ENCODE measurements around the gene OR1D5. TPM values are rescaled to one million over a fixed set of nuclear protein-coding genes. Genes with fewer than 3 reads are reported as not detected.

Gene OR1D5
- total RNA-seq, 3 donors from 2014 or later (not counting 1 experiment from before 2014, with no cell fraction given): not detected

DNA sequence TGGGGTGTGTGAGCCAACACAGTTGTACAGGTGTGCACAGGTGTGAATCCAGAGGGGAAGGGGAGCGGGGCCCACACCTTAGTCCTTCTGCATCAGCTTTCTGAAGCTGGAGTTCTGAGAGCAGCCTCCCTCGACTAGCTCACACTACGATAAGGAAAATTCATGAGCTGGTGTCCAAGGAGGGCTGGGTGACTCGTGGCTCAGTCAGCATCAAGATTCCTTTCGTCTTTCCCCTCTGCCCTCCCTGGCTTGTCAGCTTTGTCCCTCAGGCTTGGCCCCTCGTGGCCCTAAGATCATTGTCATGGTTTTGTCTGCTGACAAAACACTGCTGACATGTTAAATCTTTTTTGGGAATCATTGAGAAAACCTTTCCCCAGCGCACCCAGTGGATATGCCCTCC lies 47.5 kb downstream of the OR1D5 start:
- H3K4me1 ChIP-seq (ENCODE audit: control insufficient read depth, insufficient read depth, low read length): no peaks in the 10 kb centered on the region
- H3K9me3 Mint-ChIP-seq: no peaks in the 10 kb centered on the region

DNA sequence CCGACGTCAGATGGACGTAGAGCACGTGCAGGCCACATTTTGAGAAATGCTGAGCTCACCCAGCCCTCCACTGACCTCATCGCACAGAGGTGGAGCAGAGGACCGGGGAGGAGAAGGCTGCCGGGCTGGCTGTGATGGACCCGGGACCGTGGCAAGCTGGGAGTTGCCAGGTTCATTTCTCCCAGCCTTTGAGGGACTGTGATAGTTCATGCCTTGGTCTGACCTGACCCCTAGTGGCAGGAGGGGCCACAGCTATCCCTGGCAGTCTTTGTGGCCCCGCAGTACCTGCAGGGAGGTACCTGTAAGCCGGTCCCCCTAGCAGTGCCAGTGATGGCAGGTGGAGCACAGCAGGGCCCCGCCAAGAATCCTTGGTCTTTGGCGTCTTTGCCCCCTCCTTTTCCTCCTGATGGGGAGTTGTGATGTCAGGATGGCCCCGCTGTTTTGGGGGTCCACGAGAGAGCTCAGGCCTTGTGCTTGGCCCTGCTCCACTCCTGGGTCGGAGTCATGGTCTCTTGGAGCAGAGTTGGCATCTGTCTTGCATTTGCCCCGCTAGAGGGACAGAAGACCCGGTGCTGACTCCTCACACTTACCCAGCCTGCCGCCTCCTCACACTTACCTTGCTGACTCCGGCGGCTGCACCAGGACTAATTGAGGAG lies 50.4 kb downstream of the OR1D5 start:
- Histone ChIP-seq H3K36me3 (ENCODE audit: control insufficient read depth, insufficient read depth, low read length) (peaks cover 71% of the 10 kb centered on the region), H3K27ac (ENCODE audit: low read length) (no peak overlapping the region), H3K4me1 (ENCODE audit: control insufficient read depth, insufficient read depth, low read length) (no peaks in the 10 kb centered on the region), H3K27me3 (ENCODE audit: control insufficient read depth, insufficient read depth, low read length) (no peaks in the 10 kb centered on the region), H3K4me3 (ENCODE audit: low read length) (no peak overlapping the region), H3K9me3 (ENCODE audit: control insufficient read depth, insufficient read depth, low read length) (no peaks in the 10 kb centered on the region)
- intact Hi-C loops (cut with micrococcal nuclease): loop anchor here (1.0 to 5.0 kb wide), 2 partner anchors 185 to 226 kb away; no protein-coding TSS in a partner anchor
- TF ChIP-seq, protein P1, sequence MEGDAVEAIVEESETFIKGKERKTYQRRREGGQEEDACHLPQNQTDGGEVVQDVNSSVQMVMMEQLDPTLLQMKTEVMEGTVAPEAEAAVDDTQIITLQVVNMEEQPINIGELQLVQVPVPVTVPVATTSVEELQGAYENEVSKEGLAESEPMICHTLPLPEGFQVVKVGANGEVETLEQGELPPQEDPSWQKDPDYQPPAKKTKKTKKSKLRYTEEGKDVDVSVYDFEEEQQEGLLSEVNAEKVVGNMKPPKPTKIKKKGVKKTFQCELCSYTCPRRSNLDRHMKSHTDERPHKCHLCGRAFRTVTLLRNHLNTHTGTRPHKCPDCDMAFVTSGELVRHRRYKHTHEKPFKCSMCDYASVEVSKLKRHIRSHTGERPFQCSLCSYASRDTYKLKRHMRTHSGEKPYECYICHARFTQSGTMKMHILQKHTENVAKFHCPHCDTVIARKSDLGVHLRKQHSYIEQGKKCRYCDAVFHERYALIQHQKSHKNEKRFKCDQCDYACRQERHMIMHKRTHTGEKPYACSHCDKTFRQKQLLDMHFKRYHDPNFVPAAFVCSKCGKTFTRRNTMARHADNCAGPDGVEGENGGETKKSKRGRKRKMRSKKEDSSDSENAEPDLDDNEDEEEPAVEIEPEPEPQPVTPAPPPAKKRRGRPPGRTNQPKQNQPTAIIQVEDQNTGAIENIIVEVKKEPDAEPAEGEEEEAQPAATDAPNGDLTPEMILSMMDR (IDR thresholded peaks at IDR 0.05): peak; percentile 42
- ATAC-seq (peak; percentile 60 to 73 (median 68)), DNase-seq (peak in 1 of 2 donors; percentile 72)
- WGBS (ENCODE audit: insufficient coverage): 83% methylated on average over 21 of the region's 21 CpGs
- H3K4me3 Mint-ChIP-seq: no peak overlapping the region
- H3K9me3 Mint-ChIP-seq: no peaks in the 10 kb centered on the region
- no peaks in the 10 kb centered on the region for H3K27me3 Mint-ChIP-seq (ENCODE audit: low read depth in 2 of 2)
- peaks cover 0 to 6% of the 10 kb centered on the region in 2 donors for H3K4me1 Mint-ChIP-seq
- H3K27ac Mint-ChIP-seq: peak overlapping the region in 1 of 2 donors; percentile 69
- H3K36me3 Mint-ChIP-seq: no peaks in the 10 kb centered on the region

More for the DNA sequence above, 47.5 kb downstream of the OR1D5 start:
- intact Hi-C loops (cut with micrococcal nuclease): no loop called here
- Histone ChIP-seq H3K4me3 (ENCODE audit: low read length) (no peak overlapping the region), H3K27me3 (ENCODE audit: control insufficient read depth, insufficient read depth, low read length) (no peaks in the 10 kb centered on the region), H3K27ac (ENCODE audit: low read length) (no peak overlapping the region), H3K36me3 (ENCODE audit: control insufficient read depth, insufficient read depth, low read length) (peaks cover 71% of the 10 kb centered on the region), H3K9me3 (ENCODE audit: control insufficient read depth, insufficient read depth, low read length) (no peaks in the 10 kb centered on the region)
- no peak for DNase-seq
- no peak for ATAC-seq
- peak overlapping the region in 1 of 2 donors; percentile 47 for H3K27ac Mint-ChIP-seq
- H3K27me3 Mint-ChIP-seq (ENCODE audit: low read depth in 2 of 2): no peaks in the 10 kb centered on the region
- no peak overlapping the region for H3K4me3 Mint-ChIP-seq
- 95% methylated on average over 7 of the region's 7 CpGs for WGBS (ENCODE audit: insufficient coverage)
- H3K36me3 Mint-ChIP-seq: peaks cover 5% of the 10 kb centered on the region
- TF ChIP-seq, protein P1 (IDR thresholded peaks at IDR 0.05): no peak
- peaks cover 4 to 15% of the 10 kb centered on the region in 2 donors for H3K4me1 Mint-ChIP-seq

Other genes starting within 250 kb of the OR1D5 start
- not detected for gene OR1D2, start 40.8 kb upstream of the OR1D5 start, total RNA-seq
- not detected for gene OR1G1, start 63.9 kb upstream of the OR1D5 start, total RNA-seq
- not detected for gene OR1A2, start 133.9 kb upstream of the OR1D5 start, total RNA-seq
- not detected for gene OR1A1, start 144.1 kb upstream of the OR1D5 start, total RNA-seq
- gene OR3A1, start 234.8 kb upstream of the OR1D5 start, total RNA-seq: not detected